HG03045 (cell line): Measurements from ENCODE around the gene SMARCC1.

Experiments used
- ATAC-seq: cut with Tn5 transposase; IDR thresholded peaks from one replicate; pipeline ENCODE4 v1.9.1; 2021; ENCODE audit warnings: mild to moderate bottlenecking, moderate library complexity; ENCODE audit not compliant: unreplicated experiment

Gene SMARCC1

GRCh38 chr3:47636921-47637320, 144.8 kb downstream of the SMARCC1 start:
- ATAC-seq: no peak

DNA sequence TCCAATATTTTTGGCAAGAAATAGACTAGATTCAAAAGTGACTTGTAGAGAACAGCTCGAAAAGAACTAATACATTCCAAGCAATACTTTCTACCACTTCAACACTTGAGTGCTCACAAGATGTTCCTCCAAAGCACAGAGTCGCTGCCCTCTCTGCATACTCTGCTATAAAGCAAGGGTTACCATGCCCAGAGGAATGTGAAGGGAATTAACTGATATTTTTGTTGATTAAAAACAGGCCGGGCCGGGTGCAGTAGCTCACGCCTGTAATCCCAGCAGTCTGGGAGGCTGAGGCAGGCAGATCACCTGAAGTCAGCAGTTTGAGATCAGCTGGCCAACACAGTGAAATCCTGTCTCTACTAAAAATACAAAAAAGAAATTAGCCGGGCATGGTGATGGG, 145.5 kb downstream of the SMARCC1 start:
- no peak for ATAC-seq

DNA sequence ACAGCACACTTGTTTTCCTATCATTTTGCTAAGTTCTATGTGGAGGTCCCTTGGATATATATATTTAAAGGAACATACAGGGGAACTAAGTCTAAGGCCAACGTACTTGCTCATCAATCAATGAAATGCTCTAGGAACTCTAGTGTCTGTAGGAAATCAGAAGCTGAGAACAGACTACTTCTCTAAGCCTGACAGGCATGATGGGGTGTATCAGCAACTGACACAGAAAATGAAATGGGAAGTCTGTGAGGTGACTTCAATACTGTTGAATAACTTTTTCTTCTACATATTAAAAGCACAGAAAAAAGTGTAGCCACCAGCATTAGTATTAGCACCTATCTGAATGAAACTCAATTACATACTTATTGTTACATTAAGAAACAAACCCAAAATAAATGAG, 146.2 kb downstream of the SMARCC1 start:
- no peak for ATAC-seq

DNA sequence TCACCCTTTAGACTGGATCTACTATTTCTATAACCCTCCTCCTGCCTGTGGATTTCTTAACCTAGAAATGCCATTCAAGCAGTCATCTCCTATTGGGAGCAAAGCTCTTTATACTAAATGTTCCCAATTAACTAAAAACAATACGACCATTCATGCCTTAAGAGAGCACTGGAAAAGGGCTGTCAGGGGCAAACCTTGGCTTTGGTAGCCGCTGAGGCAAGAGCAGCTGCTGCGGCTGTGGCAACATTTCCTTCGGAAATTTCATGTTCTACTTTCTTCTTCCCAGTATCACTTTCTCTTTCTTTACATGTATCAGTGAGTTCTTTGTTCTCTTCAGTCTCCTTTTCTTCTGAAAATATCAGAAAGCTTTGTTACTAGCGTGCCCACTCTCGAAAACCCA, 146.7 kb downstream of the SMARCC1 start:
- ATAC-seq: no peak

- no peak for ATAC-seq
These were observed 150.9 kb downstream of the SMARCC1 start for GRCh38 chr3:47630810-47631209.

- ATAC-seq: no peak
These were observed 151.9 kb downstream of the SMARCC1 start for GRCh38 chr3:47629770-47630169.

DNA sequence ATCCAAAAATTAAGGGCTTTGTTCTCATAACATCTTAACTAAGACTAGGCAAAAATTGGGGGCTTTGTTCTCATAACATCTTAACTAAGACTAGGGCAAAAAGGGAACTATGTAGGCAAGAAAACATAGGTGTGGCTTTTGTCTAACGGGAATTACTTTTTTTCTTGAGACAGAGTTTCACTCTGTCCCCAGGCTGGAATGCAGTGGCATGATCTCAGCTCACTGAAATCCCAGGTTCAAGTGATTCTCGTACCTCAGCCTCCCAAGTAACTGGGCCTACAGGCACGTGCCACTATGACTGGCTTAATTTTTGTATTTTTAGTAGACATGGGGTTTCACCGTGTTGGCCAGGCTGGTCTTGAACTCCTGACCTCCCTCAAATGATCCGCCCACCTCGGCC, 153.3 kb downstream of the SMARCC1 start:
- ATAC-seq: no peak

GRCh38 chr3:47622671-47623461, 158.8 kb downstream of the SMARCC1 start:
- no peak for ATAC-seq

DNA sequence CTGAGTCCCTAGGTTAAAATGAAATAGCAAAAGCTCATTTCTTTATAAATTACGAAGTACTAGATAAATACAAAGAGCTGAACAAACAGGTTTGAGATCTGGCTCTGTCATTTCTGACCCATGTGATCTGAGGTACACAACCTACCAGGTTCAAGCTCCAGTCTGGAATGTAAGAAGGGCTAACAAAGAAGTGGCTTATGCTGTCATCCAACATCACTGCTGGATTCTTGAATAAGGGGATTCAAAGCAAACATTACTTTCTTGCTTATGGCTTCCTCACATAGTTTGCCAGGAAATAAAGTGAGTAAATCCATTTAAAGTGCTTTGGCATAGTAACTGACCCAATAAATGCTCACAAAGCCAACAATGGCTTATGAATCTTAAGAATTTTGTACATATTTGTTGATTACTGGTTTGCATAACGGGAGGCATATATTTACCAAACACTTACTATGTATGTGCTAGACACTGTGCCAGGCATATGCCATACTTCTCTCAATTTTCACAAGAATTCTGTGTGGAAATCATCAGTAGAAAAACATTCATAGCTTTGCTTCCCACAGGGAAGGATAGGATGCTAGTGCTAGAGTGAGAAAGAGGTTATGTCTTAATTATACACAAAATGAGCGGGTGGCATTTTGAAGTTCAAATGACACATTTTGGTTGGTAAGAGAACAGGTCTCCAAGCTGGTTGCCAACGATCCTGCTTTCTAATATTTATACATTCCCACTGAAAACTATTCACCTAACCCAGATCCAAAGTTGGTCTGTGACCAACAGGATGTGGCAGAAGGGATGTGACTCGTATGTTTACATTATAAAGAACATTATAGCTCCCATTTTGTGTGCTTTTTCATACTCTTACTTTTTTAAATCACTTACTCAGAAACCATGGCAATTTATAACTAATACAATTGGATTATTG, 164.3 kb downstream of the SMARCC1 start:
- no peak for ATAC-seq

DNA sequence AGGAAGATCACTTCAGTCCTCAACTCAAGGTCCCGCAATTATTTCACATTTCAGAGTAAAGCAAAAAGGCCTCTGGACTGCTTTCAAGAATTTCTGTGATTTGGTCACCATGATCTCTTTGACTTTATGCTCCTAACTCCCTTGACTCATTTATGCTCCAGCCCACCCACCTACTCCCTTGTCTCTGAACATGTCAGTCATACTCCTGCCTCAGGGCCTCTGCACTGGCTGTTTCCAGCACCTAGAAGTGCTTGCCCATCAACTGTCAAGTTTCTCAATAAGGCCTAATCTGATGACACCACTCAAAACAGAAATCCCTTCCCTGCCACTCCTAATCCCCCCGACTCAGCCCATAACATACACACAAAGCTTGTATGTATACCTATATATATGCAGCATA, 166.9 kb downstream of the SMARCC1 start:
- ATAC-seq: no peak

DNA sequence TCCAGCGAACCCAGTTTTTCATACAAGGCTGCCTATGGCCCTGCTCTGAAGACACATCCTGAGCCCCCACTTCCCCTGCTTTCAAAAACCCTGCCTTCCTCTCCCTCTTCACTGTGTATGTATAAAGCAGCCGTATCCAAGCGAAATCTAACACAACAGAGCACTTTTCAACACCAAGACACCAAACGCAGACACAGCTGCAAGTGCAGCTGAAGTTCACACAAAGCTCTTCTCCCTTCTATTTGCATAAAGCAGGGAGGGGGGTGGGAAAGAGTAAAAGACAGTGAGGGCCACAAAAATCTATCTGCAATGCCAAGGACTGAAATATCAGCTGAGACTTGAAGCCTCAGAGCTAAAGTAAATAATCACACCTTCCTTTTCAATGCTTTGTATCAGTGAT, 168.0 kb downstream of the SMARCC1 start:
- no peak for ATAC-seq

DNA sequence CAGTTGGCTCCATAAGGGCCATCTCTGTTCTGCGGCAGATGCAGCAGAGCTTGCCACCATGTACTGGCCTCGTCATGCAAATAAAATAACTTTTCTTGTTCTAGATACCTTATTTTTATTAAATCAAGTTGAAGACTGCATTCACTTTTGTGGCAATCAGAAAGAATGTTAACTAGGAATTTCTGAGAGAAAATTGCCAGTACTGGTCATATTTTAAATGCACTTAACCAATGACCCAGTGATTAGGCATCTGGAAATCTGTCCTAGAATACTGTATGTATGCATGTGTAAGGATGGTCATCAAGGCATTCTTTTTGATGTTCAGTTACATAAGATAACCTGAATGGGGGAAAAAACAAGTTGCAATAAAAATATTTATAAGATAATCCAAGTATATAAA, 168.8 kb downstream of the SMARCC1 start:
- no peak for ATAC-seq

DNA sequence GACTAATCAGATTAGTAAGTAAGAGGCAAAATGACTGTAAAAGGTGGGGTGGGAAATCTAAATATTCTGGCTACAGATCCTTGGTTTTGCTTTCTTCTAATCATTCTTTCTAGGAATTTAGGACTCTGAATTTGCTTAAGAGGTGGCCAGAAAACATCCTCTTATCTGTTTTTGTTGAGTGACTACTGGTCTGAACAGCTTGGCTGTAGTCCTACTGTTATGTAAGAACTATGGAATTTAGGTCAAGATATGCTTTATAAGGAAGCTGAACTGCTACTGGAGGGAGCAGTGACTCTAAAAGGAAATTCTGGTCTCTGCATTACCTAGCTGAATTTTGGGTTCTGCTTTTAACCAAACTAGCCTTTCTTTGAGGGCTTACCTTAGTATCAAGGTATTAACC, 169.5 kb downstream of the SMARCC1 start:
- no peak for ATAC-seq

DNA sequence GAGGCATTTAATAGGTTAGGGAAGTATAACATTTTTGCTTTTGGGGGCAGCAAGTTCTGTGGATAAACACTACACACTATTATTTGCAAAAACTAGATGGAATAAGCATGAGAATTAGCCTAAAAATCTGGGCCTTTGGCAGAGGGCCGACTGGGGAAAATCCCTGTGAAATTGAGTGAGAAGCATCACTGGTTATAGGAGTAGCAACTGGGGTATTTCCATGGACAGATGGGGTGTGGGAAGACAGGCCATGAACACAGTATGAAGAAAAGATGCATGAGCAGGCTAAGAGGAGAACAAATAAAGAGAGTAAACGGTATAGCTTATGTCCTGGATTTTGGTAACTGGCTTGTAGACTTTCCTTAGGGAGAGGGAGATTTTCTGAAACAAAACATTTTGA, 170.1 kb downstream of the SMARCC1 start:
- ATAC-seq: no peak

GRCh38 chr3:47610583-47610982, 171.1 kb downstream of the SMARCC1 start:
- ATAC-seq: no peak

DNA sequence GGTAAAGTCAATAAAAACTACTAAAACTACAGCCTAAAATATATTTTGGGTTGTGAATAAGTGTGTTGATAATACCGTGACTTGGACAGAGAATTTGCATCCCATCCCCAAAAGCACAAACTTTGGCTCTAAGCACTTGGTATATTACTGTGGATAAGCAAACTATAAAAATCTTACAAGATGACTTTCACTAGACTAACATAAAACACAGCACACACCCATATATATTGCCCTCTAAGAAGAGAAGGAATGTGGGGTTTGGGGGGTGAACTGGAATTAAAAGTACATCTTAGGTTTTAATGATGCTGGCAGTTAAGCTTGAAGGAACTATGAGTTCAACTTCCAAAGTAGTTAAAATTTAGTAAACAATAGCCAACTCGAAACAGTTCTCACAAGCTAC, 174.4 kb downstream of the SMARCC1 start:
- no peak for ATAC-seq

DNA sequence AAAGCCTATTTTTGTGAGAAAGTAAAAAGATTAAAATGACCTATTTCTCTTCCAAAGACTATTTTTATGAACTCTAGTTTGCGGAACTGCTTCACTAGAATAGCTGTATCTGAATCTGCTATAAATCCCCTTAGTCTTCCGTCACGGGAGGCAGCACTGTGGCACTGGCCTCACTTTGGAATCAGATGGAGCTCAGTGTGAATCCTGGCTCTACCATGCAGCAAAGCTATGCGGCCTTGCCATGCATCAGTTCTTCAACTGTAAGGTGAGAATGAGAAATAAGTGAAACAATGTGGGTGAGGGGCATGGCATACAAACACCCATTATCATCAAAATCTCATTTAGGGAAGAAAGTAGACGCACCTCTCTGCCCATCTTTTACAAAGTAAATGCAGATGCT, 175.5 kb downstream of the SMARCC1 start:
- no peak for ATAC-seq

DNA sequence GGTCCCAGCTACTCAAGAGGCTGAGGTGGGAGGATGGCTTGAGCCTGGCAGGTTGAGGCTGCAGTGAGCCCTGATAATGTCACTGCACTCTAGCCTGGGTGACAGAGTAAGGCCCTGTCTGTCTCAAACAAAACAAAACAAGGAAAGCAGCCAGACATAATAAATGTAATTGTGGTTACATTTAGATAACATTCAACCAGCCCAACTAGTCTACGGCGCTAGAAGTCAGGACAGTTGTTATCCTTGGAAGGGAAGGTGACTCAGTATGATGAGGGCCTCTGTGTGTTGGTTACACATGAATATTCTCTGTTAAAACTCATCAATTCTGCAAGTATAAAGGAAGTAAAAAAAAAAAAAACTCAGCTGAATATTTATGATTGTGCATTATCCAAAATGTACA, 176.0 kb downstream of the SMARCC1 start:
- no peak for ATAC-seq

DNA sequence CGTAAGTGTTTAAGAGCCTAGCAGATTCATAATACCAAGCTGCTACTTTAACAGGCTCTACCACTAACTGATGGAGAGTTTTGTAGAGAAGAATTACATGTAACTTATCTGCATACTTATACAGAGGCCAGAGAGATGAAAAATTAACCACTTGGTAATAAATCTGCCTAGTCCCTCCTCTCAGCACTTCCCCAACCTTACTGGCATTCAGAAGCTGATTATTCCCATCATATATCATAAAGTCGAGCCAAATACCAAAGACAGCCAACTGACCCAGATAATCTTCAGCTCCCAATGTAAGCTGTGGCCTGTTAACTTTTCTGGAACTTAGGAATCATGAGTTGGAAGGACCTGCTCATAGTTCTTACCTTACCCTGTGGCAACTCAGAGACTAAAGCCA, 177.5 kb downstream of the SMARCC1 start:
- no peak for ATAC-seq

DNA sequence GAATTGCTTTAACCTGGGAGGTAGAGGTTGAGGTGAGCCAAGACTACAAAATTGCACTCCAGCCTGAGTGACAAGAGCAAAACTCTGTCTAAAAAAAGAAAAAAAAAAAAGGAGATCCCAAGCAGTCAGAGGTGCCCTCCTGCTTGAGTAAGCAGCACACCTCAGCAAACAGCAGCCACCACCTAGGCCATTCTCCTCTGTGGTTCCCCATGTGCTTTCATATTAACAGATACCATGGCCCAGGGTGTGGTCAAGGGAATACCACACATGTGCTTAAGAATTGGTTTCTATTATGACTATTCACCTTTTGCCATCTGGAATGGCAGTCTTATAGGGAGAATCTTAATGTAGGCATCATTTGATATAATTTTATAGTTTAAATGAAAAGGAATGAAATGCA, 178.4 kb downstream of the SMARCC1 start:
- ATAC-seq: no peak

DNA sequence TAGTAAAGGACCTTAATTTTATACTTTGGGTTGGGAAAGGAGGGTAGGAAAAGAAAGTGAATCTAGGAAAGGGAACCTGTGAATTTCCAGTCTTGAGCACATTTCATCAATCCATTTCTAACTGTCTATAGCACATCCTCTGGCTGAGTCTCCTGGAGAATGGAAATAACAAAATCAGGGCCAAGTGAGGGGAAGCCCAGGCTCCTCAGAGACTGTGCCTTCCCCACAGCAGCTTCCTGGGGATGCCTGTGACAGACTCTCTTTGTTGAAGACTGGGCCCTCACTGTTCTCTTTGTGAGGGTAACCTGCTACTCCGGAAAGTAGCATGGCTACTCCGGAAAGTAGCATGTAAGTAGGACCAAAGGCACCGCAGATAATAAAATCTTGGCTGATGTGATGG, 180.4 kb downstream of the SMARCC1 start:
- ATAC-seq: no peak

GRCh38 chr3:47594792-47595191, 186.9 kb downstream of the SMARCC1 start:
- no peak for ATAC-seq
